GM04503 (cell line): ENCODE data around the gene RAI14.
"Not testable (repeated sequence)": the region's sequence is repeated elsewhere in the genome, so short reads cannot be mapped to it uniquely, and the experiment has no call there.

Source experiments
- DNase-seq: peaks from one replicate; pipeline ENCODE4 v3.0.0-alpha.2; 2012; ENCODE audit warnings: low read depth

Gene RAI14

GRCh38 chr5:34699155-34700077 is 43.3 kb downstream of the RAI14 start:
- no peak for DNase-seq

- DNase-seq = no peak
These were observed 43.9 kb downstream of the RAI14 start for GRCh38 chr5:34700078-34700452.

- not testable (repeated sequence) for DNase-seq
These were observed 45.3 kb downstream of the RAI14 start for GRCh38 chr5:34701442-34701841.

- no peak for DNase-seq
These were observed 47.9 kb downstream of the RAI14 start for GRCh38 chr5:34703767-34704713.

GRCh38 chr5:34706084-34706483 is 50.0 kb downstream of the RAI14 start:
- no peak for DNase-seq

GRCh38 chr5:34707451-34708107 is 51.5 kb downstream of the RAI14 start:
- no peak for DNase-seq

GRCh38 chr5:34708777-34709176 is 52.6 kb downstream of the RAI14 start:
- DNase-seq = no peak

- no peak for DNase-seq
These were observed 53.9 kb downstream of the RAI14 start for GRCh38 chr5:34709861-34710673.

- DNase-seq = no peak
These were observed 56.4 kb downstream of the RAI14 start for GRCh38 chr5:34712565-34712964.

GRCh38 chr5:34715711-34716110 is 59.6 kb downstream of the RAI14 start:
- peak; percentile 53 for DNase-seq

GRCh38 chr5:34716986-34717385 is 60.9 kb downstream of the RAI14 start:
- DNase-seq = no peak

- DNase-seq = peak; percentile 97
These were observed 61.5 kb downstream of the RAI14 start for GRCh38 chr5:34717426-34718327.

- DNase-seq = no peak
These were observed 62.4 kb downstream of the RAI14 start for GRCh38 chr5:34718516-34718915.

GRCh38 chr5:34719029-34719428 is 62.9 kb downstream of the RAI14 start:
- no peak for DNase-seq

- DNase-seq = no peak
These were observed 65.2 kb downstream of the RAI14 start for GRCh38 chr5:34721327-34721726.

GRCh38 chr5:34722183-34722582 is 66.1 kb downstream of the RAI14 start:
- no peak for DNase-seq

GRCh38 chr5:34724741-34725140 is 68.6 kb downstream of the RAI14 start:
- no peak for DNase-seq

- DNase-seq = not testable (repeated sequence)
These were observed 71.1 kb downstream of the RAI14 start for GRCh38 chr5:34727166-34727749.

GRCh38 chr5:34728236-34728635 is 72.1 kb downstream of the RAI14 start:
- no peak for DNase-seq
